ENCODE data around the gene CALHM6. TPM values are rescaled to one million over a fixed set of nuclear protein-coding genes. Genes with fewer than 3 reads are reported as not detected.

CALHM6 gene
- total and polyA plus RNA-seq, 10 of the 15 experiments (the other 5 are each of a cell fraction or from before 2014, with no cell fraction given) = 0.15 to 3.4 (median 1.3) TPM

DNA sequence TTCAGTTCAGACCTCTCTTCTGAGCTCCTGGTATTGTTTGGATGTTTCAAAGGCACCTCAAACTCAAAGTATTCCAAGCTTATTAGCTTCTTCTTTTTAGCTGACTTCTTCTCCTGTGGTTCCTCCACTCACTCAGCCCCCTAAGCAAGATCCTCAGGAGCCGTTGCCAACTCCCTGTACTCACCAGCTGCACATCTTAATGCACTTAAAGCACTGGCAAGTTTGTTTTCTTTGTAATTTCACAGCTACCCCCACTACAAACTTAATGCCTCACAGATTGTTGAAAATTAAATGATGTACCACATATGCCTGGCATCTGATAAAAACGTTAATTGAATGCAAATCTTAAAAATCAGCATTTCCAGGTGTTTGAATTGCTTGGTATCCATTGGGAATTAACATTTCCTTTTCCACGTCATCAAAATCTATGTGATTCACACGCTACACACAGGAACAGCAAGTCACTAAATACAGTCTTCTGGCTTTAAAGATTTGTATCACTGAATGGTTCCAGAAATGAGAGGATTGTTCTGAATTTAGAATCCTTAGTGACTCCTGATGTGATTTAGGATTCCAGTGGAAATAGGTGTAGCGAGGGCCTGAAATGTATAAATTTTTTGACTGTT lies 24.5 kb downstream of the CALHM6 start (continued):
- TF ChIP-seq EP300 (IDR thresholded peaks at IDR 0.05; ENCODE audit: borderline replicate concordance in 1 of 2, control insufficient read depth in 1 of 2, low read depth in 2 of 2, low read length in 2 of 2) = no peak
- no peak for TF ChIP-seq CHD1 (IDR thresholded peaks at IDR 0.05; ENCODE audit: low read depth, low read length)
- TF ChIP-seq RB1 (IDR thresholded peaks at IDR 0.05; ENCODE audit: borderline replicate concordance) = no peak
- no peak for TF ChIP-seq CBFB (IDR thresholded peaks at IDR 0.05; ENCODE audit: low read depth)

DNA sequence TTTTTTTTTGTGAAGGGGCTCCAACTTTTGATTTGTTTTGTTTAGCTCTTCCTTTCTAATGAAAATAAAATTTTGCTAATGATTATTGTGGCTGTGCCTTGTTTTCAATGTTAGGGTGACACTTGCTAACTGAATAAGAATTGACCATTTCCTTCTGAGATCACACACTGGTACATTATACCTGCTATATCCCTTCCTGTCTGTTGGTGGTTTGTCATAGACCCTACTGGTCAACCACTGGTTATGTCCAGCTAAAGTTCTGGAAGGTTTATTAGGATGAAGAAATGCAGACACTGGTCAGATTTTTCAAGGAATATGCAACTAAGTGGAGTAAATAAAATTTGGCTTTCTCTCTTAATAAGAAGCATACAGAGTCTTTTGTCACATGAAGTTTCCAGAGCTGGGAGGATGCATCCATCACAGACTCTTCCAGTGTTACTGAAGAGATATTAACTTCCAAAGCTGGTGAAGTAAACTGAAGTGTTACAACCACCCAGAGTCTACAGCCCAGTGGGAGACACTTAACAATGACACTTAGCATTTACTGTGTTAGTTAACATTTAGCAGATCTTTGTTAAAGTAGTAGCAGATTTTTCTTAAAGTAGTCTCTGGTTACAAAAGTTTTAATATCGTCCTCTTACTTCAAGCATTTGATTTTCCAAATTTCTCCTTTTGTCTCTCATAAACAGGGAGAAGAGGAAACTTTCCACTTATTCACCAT lies 30.6 kb downstream of the CALHM6 start:
- WGBS (ENCODE audit: insufficient coverage, insufficient replicate concordance, low lambda C conversion rate, missing lambda C conversion rate) = 19% methylated on average over 1 of the region's 1 CpG
- intact Hi-C loops (cut with micrococcal nuclease; ENCODE audit: unreplicated experiment) = no loop called here
- no peaks in the 10 kb centered on the region for H3K79me2 ChIP-seq (ENCODE audit: control insufficient read depth, insufficient read depth, low read length)
- CTCF ChIA-PET = interaction anchor here (0.8 kb wide), 1 partner anchor 204 kb away, joined by 3 read pairs; no protein-coding TSS in a partner anchor
- no peak overlapping the region for H3K27ac ChIP-seq (ENCODE audit: control insufficient read depth, insufficient read depth)
- SMC1A ChIA-PET (ENCODE audit: uncharacterized antibody, unreplicated experiment) = no interaction called here
- no peaks in the 10 kb centered on the region for H3K4me1 ChIP-seq (ENCODE audit: control insufficient read depth, insufficient read depth, low read length)
- H3K27me3 ChIP-seq (replicated peaks in 1 of 2; ENCODE audit: control insufficient read depth in 2 of 2, insufficient read depth in 2 of 2, low read length in 1 of 2) = no peaks in the 10 kb centered on the region
- H4K20me1 ChIP-seq (ENCODE audit: control insufficient read depth, insufficient read depth) = no peaks in the 10 kb centered on the region
- in situ Hi-C loops (cut with MboI) = no loop called here
- H3K9me3 ChIP-seq (replicated peaks; ENCODE audit: control insufficient read depth, insufficient read depth, low read length) = no peaks in the 10 kb centered on the region
- H3K4me3 ChIP-seq = no peak overlapping the region
- RAD21 ChIA-PET (ENCODE audit: unreplicated experiment) = no interaction called here
- POLR2A ChIA-PET = no interaction called here
- DNase-seq (ENCODE audit: low read depth, low spot score) (no peak), FAIRE-seq (no peak), ATAC-seq (no peak)
- no peak overlapping the region for H3K4me2 ChIP-seq (ENCODE audit: control insufficient read depth, insufficient read depth)
- no peak overlapping the region for H3K9ac ChIP-seq (ENCODE audit: control insufficient read depth, insufficient read depth, low read length)
- no peak overlapping the region for H2AFZ ChIP-seq (ENCODE audit: control insufficient read depth, low read depth, low read length)
- no peaks in the 10 kb centered on the region for H3K36me3 ChIP-seq (ENCODE audit: control insufficient read depth in 2 of 2, insufficient read depth in 2 of 2, low read length in 1 of 2)
- BruUV-seq (replicated peaks) = no TSS peak
- TF ChIP-seq CBX5 (IDR thresholded peaks at IDR 0.05; ENCODE audit: low read depth) (no peak), EED (IDR thresholded peaks at IDR 0.05; ENCODE audit: low read depth) (no peak)
- TF ChIP-seq, protein P1, sequence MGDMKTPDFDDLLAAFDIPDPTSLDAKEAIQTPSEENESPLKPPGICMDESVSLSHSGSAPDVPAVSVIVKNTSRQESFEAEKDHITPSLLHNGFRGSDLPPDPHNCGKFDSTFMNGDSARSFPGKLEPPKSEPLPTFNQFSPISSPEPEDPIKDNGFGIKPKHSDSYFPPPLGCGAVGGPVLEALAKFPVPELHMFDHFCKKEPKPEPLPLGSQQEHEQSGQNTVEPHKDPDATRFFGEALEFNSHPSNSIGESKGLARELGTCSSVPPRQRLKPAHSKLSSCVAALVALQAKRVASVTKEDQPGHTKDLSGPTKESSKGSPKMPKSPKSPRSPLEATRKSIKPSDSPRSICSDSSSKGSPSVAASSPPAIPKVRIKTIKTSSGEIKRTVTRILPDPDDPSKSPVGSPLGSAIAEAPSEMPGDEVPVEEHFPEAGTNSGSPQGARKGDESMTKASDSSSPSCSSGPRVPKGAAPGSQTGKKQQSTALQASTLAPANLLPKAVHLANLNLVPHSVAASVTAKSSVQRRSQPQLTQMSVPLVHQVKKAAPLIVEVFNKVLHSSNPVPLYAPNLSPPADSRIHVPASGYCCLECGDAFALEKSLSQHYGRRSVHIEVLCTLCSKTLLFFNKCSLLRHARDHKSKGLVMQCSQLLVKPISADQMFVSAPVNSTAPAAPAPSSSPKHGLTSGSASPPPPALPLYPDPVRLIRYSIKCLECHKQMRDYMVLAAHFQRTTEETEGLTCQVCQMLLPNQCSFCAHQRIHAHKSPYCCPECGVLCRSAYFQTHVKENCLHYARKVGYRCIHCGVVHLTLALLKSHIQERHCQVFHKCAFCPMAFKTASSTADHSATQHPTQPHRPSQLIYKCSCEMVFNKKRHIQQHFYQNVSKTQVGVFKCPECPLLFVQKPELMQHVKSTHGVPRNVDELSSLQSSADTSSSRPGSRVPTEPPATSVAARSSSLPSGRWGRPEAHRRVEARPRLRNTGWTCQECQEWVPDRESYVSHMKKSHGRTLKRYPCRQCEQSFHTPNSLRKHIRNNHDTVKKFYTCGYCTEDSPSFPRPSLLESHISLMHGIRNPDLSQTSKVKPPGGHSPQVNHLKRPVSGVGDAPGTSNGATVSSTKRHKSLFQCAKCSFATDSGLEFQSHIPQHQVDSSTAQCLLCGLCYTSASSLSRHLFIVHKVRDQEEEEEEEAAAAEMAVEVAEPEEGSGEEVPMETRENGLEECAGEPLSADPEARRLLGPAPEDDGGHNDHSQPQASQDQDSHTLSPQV (IDR thresholded peaks at IDR 0.05) = no peak
- TF ChIP-seq, protein P2, sequence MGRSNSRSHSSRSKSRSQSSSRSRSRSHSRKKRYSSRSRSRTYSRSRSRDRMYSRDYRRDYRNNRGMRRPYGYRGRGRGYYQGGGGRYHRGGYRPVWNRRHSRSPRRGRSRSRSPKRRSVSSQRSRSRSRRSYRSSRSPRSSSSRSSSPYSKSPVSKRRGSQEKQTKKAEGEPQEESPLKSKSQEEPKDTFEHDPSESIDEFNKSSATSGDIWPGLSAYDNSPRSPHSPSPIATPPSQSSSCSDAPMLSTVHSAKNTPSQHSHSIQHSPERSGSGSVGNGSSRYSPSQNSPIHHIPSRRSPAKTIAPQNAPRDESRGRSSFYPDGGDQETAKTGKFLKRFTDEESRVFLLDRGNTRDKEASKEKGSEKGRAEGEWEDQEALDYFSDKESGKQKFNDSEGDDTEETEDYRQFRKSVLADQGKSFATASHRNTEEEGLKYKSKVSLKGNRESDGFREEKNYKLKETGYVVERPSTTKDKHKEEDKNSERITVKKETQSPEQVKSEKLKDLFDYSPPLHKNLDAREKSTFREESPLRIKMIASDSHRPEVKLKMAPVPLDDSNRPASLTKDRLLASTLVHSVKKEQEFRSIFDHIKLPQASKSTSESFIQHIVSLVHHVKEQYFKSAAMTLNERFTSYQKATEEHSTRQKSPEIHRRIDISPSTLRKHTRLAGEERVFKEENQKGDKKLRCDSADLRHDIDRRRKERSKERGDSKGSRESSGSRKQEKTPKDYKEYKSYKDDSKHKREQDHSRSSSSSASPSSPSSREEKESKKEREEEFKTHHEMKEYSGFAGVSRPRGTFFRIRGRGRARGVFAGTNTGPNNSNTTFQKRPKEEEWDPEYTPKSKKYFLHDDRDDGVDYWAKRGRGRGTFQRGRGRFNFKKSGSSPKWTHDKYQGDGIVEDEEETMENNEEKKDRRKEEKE (IDR thresholded peaks at IDR 0.05) = no peak
- TF ChIP-seq, protein P3, sequence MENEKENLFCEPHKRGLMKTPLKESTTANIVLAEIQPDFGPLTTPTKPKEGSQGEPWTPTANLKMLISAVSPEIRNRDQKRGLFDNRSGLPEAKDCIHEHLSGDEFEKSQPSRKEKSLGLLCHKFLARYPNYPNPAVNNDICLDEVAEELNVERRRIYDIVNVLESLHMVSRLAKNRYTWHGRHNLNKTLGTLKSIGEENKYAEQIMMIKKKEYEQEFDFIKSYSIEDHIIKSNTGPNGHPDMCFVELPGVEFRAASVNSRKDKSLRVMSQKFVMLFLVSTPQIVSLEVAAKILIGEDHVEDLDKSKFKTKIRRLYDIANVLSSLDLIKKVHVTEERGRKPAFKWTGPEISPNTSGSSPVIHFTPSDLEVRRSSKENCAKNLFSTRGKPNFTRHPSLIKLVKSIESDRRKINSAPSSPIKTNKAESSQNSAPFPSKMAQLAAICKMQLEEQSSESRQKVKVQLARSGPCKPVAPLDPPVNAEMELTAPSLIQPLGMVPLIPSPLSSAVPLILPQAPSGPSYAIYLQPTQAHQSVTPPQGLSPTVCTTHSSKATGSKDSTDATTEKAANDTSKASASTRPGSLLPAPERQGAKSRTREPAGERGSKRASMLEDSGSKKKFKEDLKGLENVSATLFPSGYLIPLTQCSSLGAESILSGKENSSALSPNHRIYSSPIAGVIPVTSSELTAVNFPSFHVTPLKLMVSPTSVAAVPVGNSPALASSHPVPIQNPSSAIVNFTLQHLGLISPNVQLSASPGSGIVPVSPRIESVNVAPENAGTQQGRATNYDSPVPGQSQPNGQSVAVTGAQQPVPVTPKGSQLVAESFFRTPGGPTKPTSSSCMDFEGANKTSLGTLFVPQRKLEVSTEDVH (IDR thresholded peaks at IDR 0.05; ENCODE audit: low read depth, partially characterized antibody) = no peak

All from GM12878 (cell line).